ENCODE measurements around the gene MKX.

MKX gene, protein sequence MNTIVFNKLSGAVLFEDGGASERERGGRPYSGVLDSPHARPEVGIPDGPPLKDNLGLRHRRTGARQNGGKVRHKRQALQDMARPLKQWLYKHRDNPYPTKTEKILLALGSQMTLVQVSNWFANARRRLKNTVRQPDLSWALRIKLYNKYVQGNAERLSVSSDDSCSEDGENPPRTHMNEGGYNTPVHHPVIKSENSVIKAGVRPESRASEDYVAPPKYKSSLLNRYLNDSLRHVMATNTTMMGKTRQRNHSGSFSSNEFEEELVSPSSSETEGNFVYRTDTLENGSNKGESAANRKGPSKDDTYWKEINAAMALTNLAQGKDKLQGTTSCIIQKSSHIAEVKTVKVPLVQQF

DNA sequence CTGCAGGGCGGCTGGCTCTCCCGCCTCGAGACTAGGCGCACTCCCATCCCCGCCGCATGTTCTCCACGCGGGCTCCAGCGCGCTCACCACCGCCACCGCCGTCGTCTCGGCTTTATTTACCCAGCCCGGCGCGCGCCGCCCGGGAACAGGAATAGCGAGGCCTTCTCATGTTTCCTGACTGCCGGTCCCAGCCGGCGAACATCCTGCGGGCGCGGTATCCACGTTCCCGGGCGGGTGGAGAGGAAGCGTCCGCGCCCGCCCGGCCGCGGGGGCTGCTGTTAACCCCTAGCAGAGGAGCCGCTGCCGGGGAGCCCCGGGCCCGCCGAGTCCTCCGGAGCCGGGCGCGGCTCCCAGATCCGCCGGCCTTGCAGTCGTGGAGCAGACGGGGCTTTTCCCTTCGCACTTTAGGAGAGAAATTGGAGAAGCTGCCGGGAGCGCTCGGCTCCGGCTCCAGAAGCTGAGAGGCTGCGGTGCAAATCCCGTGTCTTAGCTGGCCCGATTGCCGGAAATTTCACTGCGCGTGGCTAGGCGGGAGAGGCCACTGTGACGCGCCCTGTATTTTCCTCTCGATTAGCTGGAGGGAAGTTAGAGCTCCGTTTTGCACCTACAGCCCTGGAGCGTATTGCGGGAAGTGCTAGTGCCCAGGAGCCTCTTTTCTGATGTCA lies at the start of gene MKX:
MKX (minus strand) TSS at position 88 of the 665 bp plus-strand sequence. CDS start 2,404 bp downstream, outside the sequence.
- DNase-seq = peak; percentile 87

DNA sequence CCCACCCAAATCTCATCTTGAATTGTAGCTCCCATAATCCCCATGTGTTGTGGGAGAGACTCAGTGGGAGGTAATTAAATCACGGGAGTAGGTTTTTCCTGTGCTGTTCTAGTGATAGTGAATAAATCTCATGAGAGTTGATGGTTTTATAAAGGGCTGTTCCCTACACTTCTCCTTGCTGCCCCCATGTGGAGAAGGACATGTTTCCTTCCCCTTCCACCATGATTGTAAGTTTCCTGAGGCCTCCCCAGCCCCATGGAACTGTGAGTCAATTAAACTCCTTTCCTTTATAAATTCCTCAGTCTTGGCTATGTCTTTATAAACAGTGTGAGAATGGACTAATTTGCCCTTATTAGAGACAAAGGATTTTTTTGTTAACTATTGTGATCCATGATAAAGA lies 48.5 kb upstream of the MKX start:
- no peak for DNase-seq

GRCh38 chr10:27792216-27792615 lies 46.6 kb upstream of the MKX start:
- DNase-seq = no peak

- DNase-seq = no peak
Observed at GRCh38 chr10:27784272-27784671, 38.7 kb upstream of the MKX start.

DNA sequence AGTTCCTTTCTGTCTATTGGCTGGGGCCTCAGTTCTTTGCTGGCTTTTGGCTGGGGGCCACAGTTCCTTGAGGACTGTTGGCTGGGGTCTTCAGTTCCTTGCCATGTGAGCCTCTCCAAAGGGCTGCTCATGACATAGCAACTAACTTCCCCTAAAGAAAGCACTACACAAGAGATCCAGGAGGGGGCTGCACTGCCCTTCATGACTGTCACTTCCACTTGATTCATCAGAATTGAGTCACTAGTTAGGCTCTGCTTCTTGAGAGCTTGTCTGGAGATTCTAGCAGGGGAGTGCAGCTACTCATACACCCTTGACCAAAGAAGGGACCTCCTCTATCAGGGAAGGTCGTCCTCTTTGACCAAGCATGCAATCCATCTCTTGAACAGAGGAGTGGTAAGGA lies 38.0 kb upstream of the MKX start:
- no peak for DNase-seq

GRCh38 chr10:27779462-27780015 lies 33.9 kb upstream of the MKX start:
- no peak for DNase-seq

DNA sequence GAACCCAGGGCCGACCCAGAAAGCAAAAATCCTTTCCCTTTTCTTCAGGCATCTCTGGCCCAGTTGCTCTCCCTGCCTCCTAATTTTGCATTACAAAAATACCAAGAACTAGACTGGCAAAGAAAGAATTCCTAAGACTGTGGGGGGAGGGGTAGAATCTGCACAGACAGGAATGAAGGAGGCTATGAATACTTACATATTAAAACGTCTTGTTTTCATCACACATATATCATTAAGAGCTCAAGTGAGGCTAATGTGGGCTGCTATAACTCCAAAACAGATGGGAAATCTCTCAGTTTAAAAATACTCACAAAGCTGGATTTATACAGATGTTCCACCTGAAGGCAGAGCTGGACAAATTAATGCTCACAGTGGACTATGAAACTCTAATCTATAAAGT lies 29.2 kb upstream of the MKX start:
- no peak for DNase-seq

GRCh38 chr10:27771231-27771630 lies 25.6 kb upstream of the MKX start:
- DNase-seq = no peak

GRCh38 chr10:27770181-27770580 lies 24.6 kb upstream of the MKX start:
- DNase-seq = no peak

DNA sequence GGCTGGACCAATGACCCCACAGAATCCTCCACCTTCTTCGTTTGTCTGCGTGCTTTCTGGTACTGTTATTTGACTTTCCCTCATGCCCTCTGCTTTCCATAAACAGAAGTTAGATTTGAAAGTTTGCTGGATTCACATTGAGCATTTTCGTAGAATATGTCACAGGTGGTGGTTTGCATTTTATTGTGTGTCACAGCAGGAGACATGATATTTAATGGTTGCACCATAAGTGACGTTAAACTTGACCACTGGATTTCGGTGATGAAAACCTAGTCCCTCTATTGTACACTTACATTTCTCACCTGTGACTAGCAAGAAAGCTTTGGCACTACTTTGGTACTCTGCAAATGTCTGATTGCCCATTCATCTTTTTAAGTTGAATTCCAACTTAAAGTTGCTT lies 15.2 kb upstream of the MKX start:
- no peak for DNase-seq

DNA sequence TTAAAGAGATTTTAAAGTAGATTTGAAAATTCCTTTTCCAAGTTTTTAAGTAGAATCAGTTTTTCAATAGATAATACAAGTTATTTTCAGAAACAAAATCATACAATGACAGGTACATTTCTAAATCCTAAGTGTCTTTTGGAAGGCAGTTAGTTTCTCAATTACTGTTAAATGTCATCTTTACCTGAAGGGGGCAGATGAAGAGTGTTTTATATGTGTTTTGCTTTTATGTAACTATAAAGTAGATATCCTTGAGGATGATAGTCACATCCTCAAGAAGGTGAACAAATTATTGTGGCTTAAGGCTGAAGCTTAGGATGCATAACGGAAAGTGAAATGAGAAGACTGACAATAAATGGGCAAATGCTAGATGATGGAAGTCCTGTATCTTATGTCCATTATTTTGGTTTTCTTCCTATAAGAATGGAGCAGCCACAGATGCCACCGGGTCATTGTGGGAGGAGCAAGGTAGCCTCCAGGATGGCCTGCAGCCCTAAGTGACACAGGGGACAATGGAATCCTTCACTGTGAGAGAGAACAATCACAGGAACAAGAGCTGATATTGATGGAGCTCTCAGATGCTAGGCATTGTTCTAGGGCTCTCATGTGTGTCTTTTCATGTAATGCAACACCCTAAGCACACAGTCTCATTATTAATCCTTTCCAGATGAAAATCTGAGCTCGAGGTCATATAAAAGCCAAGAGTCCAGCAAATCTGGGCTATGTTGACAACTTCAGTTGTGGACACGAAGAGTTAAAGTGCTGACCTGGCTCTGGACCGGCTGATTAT lies 14.1 kb upstream of the MKX start:
- no peak for DNase-seq

GRCh38 chr10:27752673-27753237 lies 7.1 kb upstream of the MKX start:
- no peak for DNase-seq

DNA sequence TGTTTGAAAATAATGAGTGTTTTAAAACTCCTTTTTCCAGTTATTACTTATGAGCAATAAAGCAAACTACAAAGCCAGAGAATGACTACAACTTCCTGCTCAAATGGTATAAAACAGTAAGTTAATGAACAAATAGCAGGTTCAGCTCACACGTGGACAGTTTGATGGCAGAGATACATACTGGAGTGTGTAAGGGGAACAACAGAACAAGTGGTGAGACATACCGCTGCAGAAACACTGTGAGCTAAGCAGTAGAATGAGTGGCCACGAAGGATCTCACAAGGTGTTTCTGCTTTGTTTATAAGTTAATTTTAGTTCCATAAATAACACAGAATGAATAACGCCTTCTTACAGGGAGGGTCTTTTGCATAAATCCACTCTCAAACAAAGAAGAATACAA lies 3.0 kb upstream of the MKX start:
- DNase-seq = no peak

GRCh38 chr10:27747096-27747451 lies 1.5 kb upstream of the MKX start:
- DNase-seq = no peak

- DNase-seq = no peak
Observed at GRCh38 chr10:27746397-27747095, 927 bp upstream of the MKX start.

DNA sequence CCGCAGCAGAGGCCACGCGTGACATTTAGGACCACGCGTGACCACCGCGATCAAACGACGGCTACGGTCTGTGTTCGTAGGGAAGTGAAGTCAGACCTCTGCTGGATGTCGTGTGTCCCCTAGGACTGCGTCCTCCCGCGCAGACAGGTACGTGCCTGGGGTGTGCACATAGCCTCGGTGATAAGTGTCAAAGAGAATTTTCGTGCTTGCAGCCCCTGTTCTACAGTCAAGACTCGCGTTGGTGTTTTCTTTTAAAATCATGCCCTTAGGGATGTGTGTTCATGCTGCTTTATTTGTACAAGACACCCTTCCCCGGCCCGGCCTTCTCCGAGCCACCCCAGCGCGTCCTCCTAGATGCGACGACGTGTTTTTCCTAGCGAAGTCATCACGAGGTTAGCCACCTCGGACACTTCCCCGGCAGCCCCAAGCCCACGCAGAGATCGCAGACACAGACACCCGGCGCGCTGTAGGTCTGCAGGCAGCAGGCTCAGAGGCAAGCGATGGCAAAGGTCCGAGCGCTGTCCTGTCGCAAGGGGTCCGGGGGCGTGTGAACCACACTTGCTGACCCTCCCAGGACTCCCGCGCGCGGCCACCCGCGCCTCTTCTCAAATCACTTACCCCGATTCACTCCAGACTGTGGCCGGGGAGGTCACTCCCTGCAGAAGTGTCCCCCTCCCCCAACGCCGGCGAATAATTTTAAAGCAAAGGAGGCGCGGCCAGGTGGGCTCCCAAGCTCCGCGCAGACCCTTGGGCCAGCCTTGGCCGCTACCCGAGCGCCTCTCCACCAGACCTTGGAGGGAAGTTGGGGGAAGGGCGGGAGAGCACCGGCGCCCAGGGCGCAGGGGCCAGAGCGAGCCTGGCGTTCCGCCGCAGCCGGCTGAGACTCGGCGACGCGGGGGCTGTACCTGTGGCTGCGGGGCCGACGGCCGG lies 552 bp downstream of the MKX start:
- peak; percentile 46 for DNase-seq

GRCh38 chr10:27743877-27744801 lies 1.5 kb downstream of the MKX start:
- DNase-seq = peak; percentile 63

DNA sequence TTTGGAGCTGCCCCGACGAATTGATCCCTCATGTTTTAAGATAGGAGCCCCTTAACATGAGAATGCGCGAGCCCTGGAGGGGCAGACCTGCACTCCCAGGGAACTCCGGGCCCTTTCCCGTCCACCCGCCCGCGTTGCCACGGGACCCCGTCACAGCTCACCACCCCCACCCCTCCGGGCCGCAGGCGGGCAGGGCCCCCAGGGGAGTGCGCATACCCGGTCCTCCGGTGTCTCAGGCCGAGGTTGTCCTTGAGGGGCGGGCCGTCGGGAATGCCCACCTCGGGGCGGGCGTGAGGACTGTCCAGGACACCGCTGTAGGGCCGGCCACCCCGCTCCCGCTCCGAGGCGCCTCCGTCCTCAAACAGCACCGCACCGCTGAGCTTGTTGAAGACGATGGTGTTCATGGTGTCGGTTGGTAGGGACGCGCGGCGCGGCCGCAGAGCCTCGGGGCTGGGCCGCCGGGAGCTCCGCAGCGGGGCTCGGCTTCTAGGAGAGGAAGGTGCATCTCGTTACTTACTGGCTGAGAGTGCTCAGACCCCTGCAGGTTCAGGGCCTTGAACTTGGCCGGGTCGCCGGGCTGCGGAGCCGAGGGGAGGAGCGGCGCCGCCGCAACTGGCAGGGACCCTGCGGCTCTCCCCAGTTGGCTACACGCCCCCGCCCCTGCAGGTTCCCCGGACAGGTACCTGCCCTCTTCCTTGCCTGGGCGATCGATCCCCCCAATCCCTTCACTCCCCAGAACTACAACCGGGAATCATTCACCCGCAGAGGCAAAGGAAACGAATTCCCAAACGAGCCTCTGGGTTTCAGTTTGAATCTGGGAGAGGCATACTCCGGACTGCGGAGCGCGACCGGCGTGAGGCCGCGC lies 2.4 kb downstream of the MKX start:
- peak; percentile 51 for DNase-seq

Data from femur (tissue), 1 donor.